GM23338 (cell line): ENCODE results near the gene KCNC4. TPM values are rescaled to one million over a fixed set of nuclear protein-coding genes. Genes with fewer than 3 reads are reported as not detected.

Source experiments
- ATAC-seq: fragments of 200-7000 bp; cut with Tn5 transposase; 3 replicates; pipeline ENCODE4 v1.9.1; 2020
- DNase-seq: peaks from one replicate; pipeline ENCODE4 v3.0.0-alpha.2; 2015; ENCODE audit warnings: low spot score
- H2AFZ ChIP-seq: fragments of 200-600 bp; sonication (generic); 2 replicates; pipeline ENCODE4 v1.8.0; 2016; ENCODE audit warnings: antibody characterized with exemption, mild to moderate bottlenecking, moderate library complexity
- H3F3A ChIP-seq: fragments of 200-600 bp; sonication (generic); replicated peaks from 2 replicates; pipeline ENCODE4 v1.8.0; 2017; ENCODE audit warnings: antibody characterized with exemption, mixed run types, low read depth
- H3K27ac ChIP-seq: fragments of 200-600 bp; sonication (generic); 2 replicates; pipeline ENCODE4 v1.6.1; 2016; ENCODE audit warnings: low read depth
- H3K27me3 ChIP-seq: fragments of 200-600 bp; sonication (generic); 2 replicates; pipeline ENCODE4 v1.8.0; 2016; ENCODE audit warnings: mild to moderate bottlenecking, mixed run types, moderate library complexity; ENCODE audit not compliant: insufficient read depth
- H3K36me3 ChIP-seq: fragments of 200-600 bp; sonication (generic); 2 replicates; pipeline ENCODE4 v1.8.0; 2016; ENCODE audit warnings: mild to moderate bottlenecking; ENCODE audit not compliant: insufficient read depth
- H3K4me1 ChIP-seq: fragments of 200-600 bp; sonication (generic); 2 replicates; pipeline ENCODE4 v1.8.0; 2016; ENCODE audit warnings: mild to moderate bottlenecking, moderate library complexity; ENCODE audit not compliant: insufficient read depth
- H3K4me2 ChIP-seq: fragments of 200-600 bp; sonication (generic); 2 replicates; pipeline ENCODE4 v1.7.1; 2017; ENCODE audit warnings: mixed run types
- H3K4me3 ChIP-seq: fragments of 200-600 bp; sonication (generic); 2 replicates; pipeline ENCODE4 v1.6.1; 2016; ENCODE audit warnings: mixed run types
- H3K79me2 ChIP-seq: fragments of 200-600 bp; sonication (generic); replicated peaks from 2 replicates; pipeline ENCODE4 v1.8.0; 2017; ENCODE audit warnings: mild to moderate bottlenecking; ENCODE audit not compliant: insufficient read depth
- H3K9me2 ChIP-seq: fragments of 200-600 bp; sonication (generic); 2 replicates; pipeline ENCODE4 v1.8.0; 2017; ENCODE audit not compliant: insufficient read depth
- H4K20me1 ChIP-seq: fragments of 200-600 bp; sonication (generic); replicated peaks from 2 replicates; pipeline ENCODE4 v1.8.0; 2017; ENCODE audit warnings: mild to moderate bottlenecking; ENCODE audit not compliant: insufficient read depth
- H3K27ac Mint-ChIP-seq: 2 replicates; pipeline ENCODE4 v1.8.0; 2020; ENCODE audit warnings: inconsistent platforms, mild to moderate bottlenecking, moderate library complexity, mixed read lengths
- H3K27me3 Mint-ChIP-seq: 3 replicates; pipeline ENCODE4 v1.8.0; 2022; ENCODE audit warnings: low read depth, mild to moderate bottlenecking, moderate library complexity, mixed read lengths, inconsistent platforms; ENCODE audit not compliant: insufficient read depth, poor library complexity
- H3K36me3 Mint-ChIP-seq: 3 replicates; pipeline ENCODE4 v1.8.0; 2021; ENCODE audit warnings: low read depth, mild to moderate bottlenecking, inconsistent platforms, moderate library complexity, mixed read lengths
- H3K4me1 Mint-ChIP-seq: 3 replicates; pipeline ENCODE4 v1.8.0; 2020; ENCODE audit warnings: mild to moderate bottlenecking, inconsistent platforms, mixed read lengths
- H3K4me3 Mint-ChIP-seq: 3 replicates; pipeline ENCODE4 v1.8.0; 2021; ENCODE audit warnings: moderate library complexity, mild to moderate bottlenecking, inconsistent platforms, mixed read lengths
- H3K9me3 Mint-ChIP-seq: 3 replicates; pipeline ENCODE4 v1.8.0; 2020; ENCODE audit warnings: moderate library complexity, mild to moderate bottlenecking, inconsistent platforms, mixed read lengths
- CREB1 ChIP-seq: fragments of 250-450 bp; sonication (Bioruptor Pico); IDR thresholded peaks from 2 replicates; pipeline ENCODE4 v1.5.0; 2020; ENCODE audit warnings: low read depth, mild to moderate bottlenecking, moderate library complexity
- ETS1 ChIP-seq: IDR thresholded peaks from 2 replicates; pipeline ENCODE4 v1.6.1; 2016; ENCODE audit warnings: antibody characterized with exemption
- EZH2 ChIP-seq: fragments of 200-600 bp; sonication (generic); IDR thresholded peaks from one replicate; pipeline ENCODE4 v1.8.0; 2017; ENCODE audit warnings: antibody characterized with exemption, mild to moderate bottlenecking, low read depth; ENCODE audit not compliant: unreplicated experiment
- EZH2phosphoT487 ChIP-seq: fragments of 200-600 bp; sonication (generic); IDR thresholded peaks from one replicate; pipeline ENCODE4 v1.8.1; 2018; ENCODE audit warnings: antibody characterized with exemption; ENCODE audit not compliant: unreplicated experiment
- REST ChIP-seq: IDR thresholded peaks from one replicate; pipeline ENCODE4 v1.6.1; 2018; ENCODE audit warnings: antibody characterized with exemption; ENCODE audit not compliant: unreplicated experiment
- STAT1 ChIP-seq: IDR thresholded peaks from one replicate; pipeline ENCODE4 v1.6.1; 2016; ENCODE audit warnings: antibody characterized with exemption; ENCODE audit not compliant: unreplicated experiment
- ZNF331 ChIP-seq: fragments of 250-450 bp; sonication (Bioruptor Pico); IDR thresholded peaks from 2 replicates; pipeline ENCODE4 v1.5.0; 2020; ENCODE audit warnings: low read depth, mild to moderate bottlenecking, moderate library complexity
- polyA plus RNA-seq: library from polyadenylated mRNA; unstranded; fragments of >200 nt; fragmentation: Nextera tagmentation; extraction: Ambion mirVana; gene quantifications from 2 replicates; pipeline ENCODE4 v1.2.1, GENCODE V29; 2016
- total RNA-seq: library from RNA; depleted of rRNA; stranded (reverse); fragments of >200 nt; shearing (Covaris generic); gene quantifications from 2 replicates; pipeline ENCODE4 v1.2.3, GENCODE V29; 2014
- TF ChIP-seq, protein P1 (sequence below): fragments of 250-450 bp; sonication (Bioruptor Pico); IDR thresholded peaks from 2 replicates; pipeline ENCODE4 v1.5.0; 2020; ENCODE audit warnings: mild to moderate bottlenecking, moderate library complexity
- TF ChIP-seq, protein P2 (sequence below), 2 experiments: fragments of 200-600 bp in 1 of 2; sonication (generic) in 1 of 2; conservative IDR thresholded peaks; 2 replicates each; pipeline versions ENCODE4 v1.5.1 to v1.6.1; 2016 to 2017; ENCODE audit warnings: antibody characterized with exemption in 2 of 2, low read depth in 2 of 2, mild to moderate bottlenecking in 2 of 2, moderate library complexity in 1 of 2

KCNC4 gene
- total and polyA plus RNA-seq, 2 experiments from 2014 or later = 3.5 to 10.7 TPM

GRCh38 chr1:110230381-110231199, 20.5 kb downstream of the KCNC4 start:
- Mint-ChIP-seq H3K27me3 (peaks cover 7% of the 10 kb centered on the region), H3K9me3 (no peaks in the 10 kb centered on the region), H3K27ac (no peak overlapping the region), H3K4me1 (peaks cover 28% of the 10 kb centered on the region), H3K36me3 (peaks cover 11% of the 10 kb centered on the region; the same call in 2 of the 3 replicates), H3K4me3 (no peak overlapping the region)
- Histone ChIP-seq H2AFZ (no peak overlapping the region), H3K27ac (no peak overlapping the region), H3K4me1 (no peaks in the 10 kb centered on the region; the same call in 1 of the 2 replicates), H3K36me3 (peaks cover 5% of the 10 kb centered on the region; the same call in 1 of the 2 replicates), H4K20me1 (no peaks in the 10 kb centered on the region), H3K9me2 (0 out of 2 replicates have a peak, but pooled peaks cover 3% of the 10 kb centered on the region), H3K79me2 (no peaks in the 10 kb centered on the region), H3K4me2 (no peak overlapping the region), H3F3A (no peaks in the 10 kb centered on the region), H3K27me3 (no peaks in the 10 kb centered on the region), H3K4me3 (no peak overlapping the region)
- ATAC-seq = no peak
- TF ChIP-seq CREB1 (no peak), EZH2 (no peak), REST (no peak), STAT1 (no peak), ETS1 (no peak), ZNF331 (CRISPR knock-in tag) (no peak), EZH2phosphoT487 (no peak)
- TF ChIP-seq, protein P1, sequence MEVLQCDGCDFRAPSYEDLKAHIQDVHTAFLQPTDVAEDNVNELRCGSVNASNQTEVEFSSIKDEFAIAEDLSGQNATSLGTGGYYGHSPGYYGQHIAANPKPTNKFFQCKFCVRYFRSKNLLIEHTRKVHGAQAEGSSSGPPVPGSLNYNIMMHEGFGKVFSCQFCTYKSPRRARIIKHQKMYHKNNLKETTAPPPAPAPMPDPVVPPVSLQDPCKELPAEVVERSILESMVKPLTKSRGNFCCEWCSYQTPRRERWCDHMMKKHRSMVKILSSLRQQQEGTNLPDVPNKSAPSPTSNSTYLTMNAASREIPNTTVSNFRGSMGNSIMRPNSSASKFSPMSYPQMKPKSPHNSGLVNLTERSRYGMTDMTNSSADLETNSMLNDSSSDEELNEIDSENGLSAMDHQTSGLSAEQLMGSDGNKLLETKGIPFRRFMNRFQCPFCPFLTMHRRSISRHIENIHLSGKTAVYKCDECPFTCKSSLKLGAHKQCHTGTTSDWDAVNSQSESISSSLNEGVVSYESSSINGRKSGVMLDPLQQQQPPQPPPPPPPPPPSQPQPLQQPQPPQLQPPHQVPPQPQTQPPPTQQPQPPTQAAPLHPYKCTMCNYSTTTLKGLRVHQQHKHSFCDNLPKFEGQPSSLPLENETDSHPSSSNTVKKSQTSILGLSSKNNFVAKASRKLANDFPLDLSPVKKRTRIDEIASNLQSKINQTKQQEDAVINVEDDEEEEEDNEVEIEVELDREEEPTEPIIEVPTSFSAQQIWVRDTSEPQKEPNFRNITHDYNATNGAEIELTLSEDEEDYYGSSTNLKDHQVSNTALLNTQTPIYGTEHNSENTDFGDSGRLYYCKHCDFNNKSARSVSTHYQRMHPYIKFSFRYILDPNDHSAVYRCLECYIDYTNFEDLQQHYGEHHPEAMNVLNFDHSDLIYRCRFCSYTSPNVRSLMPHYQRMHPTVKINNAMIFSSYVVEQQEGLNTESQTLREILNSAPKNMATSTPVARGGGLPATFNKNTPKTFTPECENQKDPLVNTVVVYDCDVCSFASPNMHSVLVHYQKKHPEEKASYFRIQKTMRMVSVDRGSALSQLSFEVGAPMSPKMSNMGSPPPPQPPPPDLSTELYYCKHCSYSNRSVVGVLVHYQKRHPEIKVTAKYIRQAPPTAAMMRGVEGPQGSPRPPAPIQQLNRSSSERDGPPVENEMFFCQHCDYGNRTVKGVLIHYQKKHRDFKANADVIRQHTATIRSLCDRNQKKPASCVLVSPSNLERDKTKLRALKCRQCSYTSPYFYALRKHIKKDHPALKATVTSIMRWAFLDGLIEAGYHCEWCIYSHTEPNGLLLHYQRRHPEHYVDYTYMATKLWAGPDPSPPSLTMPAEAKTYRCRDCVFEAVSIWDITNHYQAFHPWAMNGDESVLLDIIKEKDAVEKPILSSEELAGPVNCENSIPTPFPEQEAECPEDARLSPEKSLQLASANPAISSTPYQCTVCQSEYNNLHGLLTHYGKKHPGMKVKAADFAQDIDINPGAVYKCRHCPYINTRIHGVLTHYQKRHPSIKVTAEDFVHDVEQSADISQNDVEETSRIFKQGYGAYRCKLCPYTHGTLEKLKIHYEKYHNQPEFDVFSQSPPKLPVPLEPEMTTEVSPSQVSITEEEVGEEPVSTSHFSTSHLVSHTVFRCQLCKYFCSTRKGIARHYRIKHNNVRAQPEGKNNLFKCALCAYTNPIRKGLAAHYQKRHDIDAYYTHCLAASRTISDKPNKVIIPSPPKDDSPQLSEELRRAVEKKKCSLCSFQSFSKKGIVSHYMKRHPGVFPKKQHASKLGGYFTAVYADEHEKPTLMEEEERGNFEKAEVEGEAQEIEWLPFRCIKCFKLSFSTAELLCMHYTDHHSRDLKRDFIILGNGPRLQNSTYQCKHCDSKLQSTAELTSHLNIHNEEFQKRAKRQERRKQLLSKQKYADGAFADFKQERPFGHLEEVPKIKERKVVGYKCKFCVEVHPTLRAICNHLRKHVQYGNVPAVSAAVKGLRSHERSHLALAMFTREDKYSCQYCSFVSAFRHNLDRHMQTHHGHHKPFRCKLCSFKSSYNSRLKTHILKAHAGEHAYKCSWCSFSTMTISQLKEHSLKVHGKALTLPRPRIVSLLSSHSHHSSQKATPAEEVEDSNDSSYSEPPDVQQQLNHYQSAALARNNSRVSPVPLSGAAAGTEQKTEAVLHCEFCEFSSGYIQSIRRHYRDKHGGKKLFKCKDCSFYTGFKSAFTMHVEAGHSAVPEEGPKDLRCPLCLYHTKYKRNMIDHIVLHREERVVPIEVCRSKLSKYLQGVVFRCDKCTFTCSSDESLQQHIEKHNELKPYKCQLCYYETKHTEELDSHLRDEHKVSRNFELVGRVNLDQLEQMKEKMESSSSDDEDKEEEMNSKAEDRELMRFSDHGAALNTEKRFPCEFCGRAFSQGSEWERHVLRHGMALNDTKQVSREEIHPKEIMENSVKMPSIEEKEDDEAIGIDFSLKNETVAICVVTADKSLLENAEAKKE = no peak
- TF ChIP-seq, protein P2, sequence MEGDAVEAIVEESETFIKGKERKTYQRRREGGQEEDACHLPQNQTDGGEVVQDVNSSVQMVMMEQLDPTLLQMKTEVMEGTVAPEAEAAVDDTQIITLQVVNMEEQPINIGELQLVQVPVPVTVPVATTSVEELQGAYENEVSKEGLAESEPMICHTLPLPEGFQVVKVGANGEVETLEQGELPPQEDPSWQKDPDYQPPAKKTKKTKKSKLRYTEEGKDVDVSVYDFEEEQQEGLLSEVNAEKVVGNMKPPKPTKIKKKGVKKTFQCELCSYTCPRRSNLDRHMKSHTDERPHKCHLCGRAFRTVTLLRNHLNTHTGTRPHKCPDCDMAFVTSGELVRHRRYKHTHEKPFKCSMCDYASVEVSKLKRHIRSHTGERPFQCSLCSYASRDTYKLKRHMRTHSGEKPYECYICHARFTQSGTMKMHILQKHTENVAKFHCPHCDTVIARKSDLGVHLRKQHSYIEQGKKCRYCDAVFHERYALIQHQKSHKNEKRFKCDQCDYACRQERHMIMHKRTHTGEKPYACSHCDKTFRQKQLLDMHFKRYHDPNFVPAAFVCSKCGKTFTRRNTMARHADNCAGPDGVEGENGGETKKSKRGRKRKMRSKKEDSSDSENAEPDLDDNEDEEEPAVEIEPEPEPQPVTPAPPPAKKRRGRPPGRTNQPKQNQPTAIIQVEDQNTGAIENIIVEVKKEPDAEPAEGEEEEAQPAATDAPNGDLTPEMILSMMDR (conservative IDR thresholded peaks at IDR 0.05; ENCODE audit: low read depth in 2 of 2) = no peak
- DNase-seq = no peak
